Esophagus squamous epithelium (tissue), 5 donors: ENCODE data around the gene ZNF783. TPM values are rescaled to one million over a fixed set of nuclear protein-coding genes. Genes with fewer than 3 reads are reported as not detected.

ENCODE experiments used
- DNase-seq: peaks from one replicate; lab custom pipeline; 2025; lab: John Stamatoyannopoulos, UW
- H3K27ac ChIP-seq, 4 donors: fragments of 200-600 bp; sonication (generic); one replicate each; pipeline ENCODE4 v1.5.1; 2016 to 2019; ENCODE audit warnings: mild to moderate bottlenecking in 1 of 4
- H3K27me3 ChIP-seq, 4 donors: fragments of 200-600 bp; sonication (generic); 1 replicate in 3 of 4; 2 replicates in 1 of 4; pipeline versions ENCODE4 v1.5.1 to v1.6.0; 2017 to 2021; ENCODE audit warnings: antibody characterized with exemption in 1 of 4
- H3K36me3 ChIP-seq, 3 donors: fragments of 200-600 bp; sonication (generic); one replicate each; pipeline ENCODE4 v1.5.1; 2016 to 2019
- H3K4me1 ChIP-seq, 3 donors: fragments of 200-600 bp; sonication (generic); one replicate each; pipeline ENCODE4 v1.5.1; 2017 to 2019
- H3K4me3 ChIP-seq, 4 donors: fragments of 200-600 bp; sonication (generic); 1 replicate in 3 of 4; 2 replicates in 1 of 4; pipeline ENCODE4 v1.5.1; 2016 to 2019; ENCODE audit warnings: mild to moderate bottlenecking in 2 of 4, moderate library complexity in 1 of 4
- H3K9me3 ChIP-seq, 3 donors: fragments of 200-600 bp; sonication (generic); one replicate each; pipeline ENCODE4 v1.5.1; 2016 to 2019
- POLR2A ChIP-seq, 4 donors: fragments of 450-650 bp; IDR thresholded peaks; one replicate each; pipeline ENCODE4 v1.6.1; 2017; ENCODE audit warnings: antibody characterized with exemption in 4 of 4, mild to moderate bottlenecking in 4 of 4, moderate library complexity in 3 of 4
- WGBS, 2 donors: methylation state at CpG; one replicate each; pipeline ENCODE4 v1.1.5; 2018; 5-methylcytosine and 5-hydroxymethylcytosine counted together
- intact Hi-C: fragments of 100-400 bp; cut with DNase I; formaldehyde crosslinking; loops from one replicate; pipeline ENCODE4 v1.15.0; 2022
- total RNA-seq, 4 donors: library from RNA; depleted of rRNA; stranded (reverse); fragments of >200 nt; gene quantifications; one replicate each; pipeline ENCODE4 v1.1.0, GENCODE V29; 2016
- TF ChIP-seq, protein P1 (sequence below), 6 experiments: fragments of 450-650 bp in 4 of 6; fragments of 200-600 bp in 2 of 6; sonication (generic) in 2 of 6; IDR thresholded peaks; one replicate each; pipeline ENCODE4 v1.5.1; 2016 to 2019; ENCODE audit warnings: antibody characterized with exemption in 6 of 6, mild to moderate bottlenecking in 4 of 6, moderate library complexity in 4 of 6
- donor health status: DM: yes; HTN: yes; CAD: no.

The ZNF783 gene
- total RNA-seq, 4 donors from 2014 or later: 3.1 to 15.6 (median 4.8) TPM

GRCh38 chr7:149284343-149284742 lies 22.3 kb downstream of the ZNF783 start:
- peaks cover 4 to 22% (median 11%) of the 10 kb centered on the region in 3 donors for H3K4me1 ChIP-seq
- H3K27ac ChIP-seq: peak overlapping the region in 1 of 4 donors; percentile 5
- TF ChIP-seq, protein P1, sequence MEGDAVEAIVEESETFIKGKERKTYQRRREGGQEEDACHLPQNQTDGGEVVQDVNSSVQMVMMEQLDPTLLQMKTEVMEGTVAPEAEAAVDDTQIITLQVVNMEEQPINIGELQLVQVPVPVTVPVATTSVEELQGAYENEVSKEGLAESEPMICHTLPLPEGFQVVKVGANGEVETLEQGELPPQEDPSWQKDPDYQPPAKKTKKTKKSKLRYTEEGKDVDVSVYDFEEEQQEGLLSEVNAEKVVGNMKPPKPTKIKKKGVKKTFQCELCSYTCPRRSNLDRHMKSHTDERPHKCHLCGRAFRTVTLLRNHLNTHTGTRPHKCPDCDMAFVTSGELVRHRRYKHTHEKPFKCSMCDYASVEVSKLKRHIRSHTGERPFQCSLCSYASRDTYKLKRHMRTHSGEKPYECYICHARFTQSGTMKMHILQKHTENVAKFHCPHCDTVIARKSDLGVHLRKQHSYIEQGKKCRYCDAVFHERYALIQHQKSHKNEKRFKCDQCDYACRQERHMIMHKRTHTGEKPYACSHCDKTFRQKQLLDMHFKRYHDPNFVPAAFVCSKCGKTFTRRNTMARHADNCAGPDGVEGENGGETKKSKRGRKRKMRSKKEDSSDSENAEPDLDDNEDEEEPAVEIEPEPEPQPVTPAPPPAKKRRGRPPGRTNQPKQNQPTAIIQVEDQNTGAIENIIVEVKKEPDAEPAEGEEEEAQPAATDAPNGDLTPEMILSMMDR (IDR thresholded peaks at IDR 0.05): no peak
- no peak for TF ChIP-seq POLR2A (IDR thresholded peaks at IDR 0.05)
- no peaks in the 10 kb centered on the region for H3K27me3 ChIP-seq
- peaks cover 10 to 62% (median 12%) of the 10 kb centered on the region in 3 donors for H3K36me3 ChIP-seq
- no peak overlapping the region for H3K4me3 ChIP-seq
- no peaks in the 10 kb centered on the region for H3K9me3 ChIP-seq
- DNase-seq: no peak
- intact Hi-C loops: no loop called here
- WGBS, 2 donors: 32 to 48% methylated on average over 2 of the region's 3 CpGs

- no peaks in the 10 kb centered on the region for H3K9me3 ChIP-seq
- 0 to 10% methylated on average over 1 to 3 of the region's 66 CpGs for WGBS, 2 donors
- TF ChIP-seq, protein P1 (IDR thresholded peaks at IDR 0.05): peak in 2 of 6 experiments; percentile 22 to 40
- no peak for TF ChIP-seq POLR2A (IDR thresholded peaks at IDR 0.05)
- intact Hi-C loops: no loop called here
- no peaks in the 10 kb centered on the region for H3K27me3 ChIP-seq
- peak overlapping the region; percentile 50 to 78 (median 60) for H3K4me3 ChIP-seq
- peaks cover 4 to 22% (median 11%) of the 10 kb centered on the region in 3 donors for H3K4me1 ChIP-seq
- H3K36me3 ChIP-seq: peaks cover 10 to 62% (median 12%) of the 10 kb centered on the region in 3 donors
- peak; percentile 71 for DNase-seq
- peak overlapping the region; percentile 36 to 66 (median 46) for H3K27ac ChIP-seq
These were observed 23.0 kb downstream of the ZNF783 start for GRCh38 chr7:149284850-149285585.

- H3K27me3 ChIP-seq: no peaks in the 10 kb centered on the region
- 0 to 6% methylated on average over 1 to 10 of the region's 11 CpGs for WGBS, 2 donors
- peak overlapping the region in 3 of 4 donors; percentile 45 to 66 (median 47) for H3K27ac ChIP-seq
- no peak for DNase-seq
- H3K36me3 ChIP-seq: peaks cover 10 to 60% (median 10%) of the 10 kb centered on the region in 3 donors
- no peaks in the 10 kb centered on the region for H3K9me3 ChIP-seq
- TF ChIP-seq, protein P1 (IDR thresholded peaks at IDR 0.05): no peak
- no peak for TF ChIP-seq POLR2A (IDR thresholded peaks at IDR 0.05)
- intact Hi-C loops: no loop called here
- H3K4me1 ChIP-seq: peaks cover 4 to 22% (median 11%) of the 10 kb centered on the region in 3 donors
- peak overlapping the region; percentile 50 to 78 (median 60) for H3K4me3 ChIP-seq
These were observed 23.6 kb downstream of the ZNF783 start for GRCh38 chr7:149285603-149286002.

DNA sequence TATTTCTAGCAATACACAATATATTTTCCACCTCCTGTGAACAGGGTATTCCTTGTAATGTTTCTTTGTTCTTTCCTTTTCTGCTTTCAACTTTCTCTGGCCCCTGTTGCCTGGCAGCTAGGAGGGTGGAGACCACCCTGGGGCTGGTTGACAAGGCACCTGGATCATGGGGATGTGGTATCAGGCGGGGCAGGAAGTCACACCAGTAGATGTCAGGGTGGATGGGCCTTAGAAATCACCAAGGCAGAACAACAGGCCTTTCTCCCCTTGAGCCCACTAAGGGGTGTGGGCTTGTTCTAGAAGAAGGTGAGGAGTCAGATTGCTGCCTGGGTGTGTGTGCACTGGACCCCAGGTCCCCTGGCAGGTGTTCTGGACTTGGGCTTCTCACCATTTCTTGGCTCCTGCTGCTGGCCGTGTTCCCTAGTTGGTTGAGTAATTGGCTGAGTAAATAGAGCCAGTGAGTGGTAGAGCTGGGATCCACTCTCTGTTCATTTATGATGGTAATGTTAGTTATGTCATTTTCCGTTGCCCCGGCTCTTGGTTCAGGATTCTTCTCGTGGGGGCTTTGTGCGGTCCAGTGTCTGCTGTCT lies 24.9 kb downstream of the ZNF783 start:
- DNase-seq: no peak
- Histone ChIP-seq H3K4me3 (no peak overlapping the region), H3K4me1 (peaks cover 4 to 22% (median 11%) of the 10 kb centered on the region in 3 donors), H3K27me3 (no peaks in the 10 kb centered on the region), H3K9me3 (no peaks in the 10 kb centered on the region), H3K27ac (no peak overlapping the region), H3K36me3 (peaks cover 2 to 56% (median 7%) of the 10 kb centered on the region in 3 donors)
- WGBS, 2 donors: 74 to 78% methylated on average over 5 to 6 of the region's 6 CpGs
- TF ChIP-seq POLR2A (IDR thresholded peaks at IDR 0.05): no peak
- TF ChIP-seq, protein P1 (IDR thresholded peaks at IDR 0.05): no peak
- intact Hi-C loops: no loop called here

DNA sequence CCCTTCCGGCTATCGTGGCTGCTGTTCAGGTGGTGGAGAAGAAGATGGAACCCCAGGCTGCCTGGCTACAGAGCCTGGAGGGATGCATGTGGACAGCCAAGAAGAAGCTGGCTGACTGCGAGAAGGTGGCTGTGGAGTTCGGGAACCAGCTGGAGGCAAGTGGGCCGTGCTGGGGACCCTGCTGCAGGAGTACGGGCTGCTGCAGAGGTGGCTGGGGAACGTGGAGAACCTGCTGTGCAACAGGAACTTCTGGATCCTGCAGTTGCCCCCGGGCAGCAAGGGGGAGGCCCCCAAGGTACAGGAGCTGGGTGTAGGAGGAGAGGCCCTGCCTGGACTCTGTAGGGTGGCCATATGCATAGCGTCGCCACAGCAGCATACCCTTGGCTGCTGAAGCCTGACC lies 25.6 kb downstream of the ZNF783 start:
- H3K9me3 ChIP-seq: no peaks in the 10 kb centered on the region
- H3K27me3 ChIP-seq: no peaks in the 10 kb centered on the region
- peaks cover 0 to 56% (median 4%) of the 10 kb centered on the region in 3 donors for H3K36me3 ChIP-seq
- no peak overlapping the region for H3K4me3 ChIP-seq
- WGBS, 2 donors: 85 to 89% methylated on average over 4 to 5 of the region's 10 CpGs
- TF ChIP-seq, protein P1 (IDR thresholded peaks at IDR 0.05): no peak
- TF ChIP-seq POLR2A (IDR thresholded peaks at IDR 0.05): no peak
- no peak for DNase-seq
- H3K4me1 ChIP-seq: peaks cover 4 to 22% (median 11%) of the 10 kb centered on the region in 3 donors
- no peak overlapping the region for H3K27ac ChIP-seq
- intact Hi-C loops: no loop called here
